ENCODE data around the gene EMP2.

DNA sequence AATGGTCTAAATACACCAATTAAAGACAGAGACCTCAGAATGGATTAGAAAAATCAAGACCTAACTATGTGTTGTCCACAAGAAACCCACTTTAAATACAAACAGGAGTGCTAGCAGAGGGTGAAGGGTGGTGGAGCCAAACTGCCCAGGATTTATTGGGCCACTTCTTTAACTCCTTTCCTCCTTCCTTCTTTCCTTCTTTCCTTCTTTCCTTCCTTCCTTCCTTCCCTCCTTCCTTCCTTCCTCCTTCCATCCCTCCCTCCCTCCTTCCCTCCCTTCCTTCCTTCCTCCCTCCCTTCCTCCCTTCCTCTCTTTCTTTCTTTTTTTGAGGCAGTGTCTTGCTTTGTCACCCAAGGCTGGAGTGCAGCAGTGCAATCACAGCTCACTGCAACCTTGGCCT is 34.3 kb upstream of the EMP2 start:
- TF ChIP-seq, protein P1, sequence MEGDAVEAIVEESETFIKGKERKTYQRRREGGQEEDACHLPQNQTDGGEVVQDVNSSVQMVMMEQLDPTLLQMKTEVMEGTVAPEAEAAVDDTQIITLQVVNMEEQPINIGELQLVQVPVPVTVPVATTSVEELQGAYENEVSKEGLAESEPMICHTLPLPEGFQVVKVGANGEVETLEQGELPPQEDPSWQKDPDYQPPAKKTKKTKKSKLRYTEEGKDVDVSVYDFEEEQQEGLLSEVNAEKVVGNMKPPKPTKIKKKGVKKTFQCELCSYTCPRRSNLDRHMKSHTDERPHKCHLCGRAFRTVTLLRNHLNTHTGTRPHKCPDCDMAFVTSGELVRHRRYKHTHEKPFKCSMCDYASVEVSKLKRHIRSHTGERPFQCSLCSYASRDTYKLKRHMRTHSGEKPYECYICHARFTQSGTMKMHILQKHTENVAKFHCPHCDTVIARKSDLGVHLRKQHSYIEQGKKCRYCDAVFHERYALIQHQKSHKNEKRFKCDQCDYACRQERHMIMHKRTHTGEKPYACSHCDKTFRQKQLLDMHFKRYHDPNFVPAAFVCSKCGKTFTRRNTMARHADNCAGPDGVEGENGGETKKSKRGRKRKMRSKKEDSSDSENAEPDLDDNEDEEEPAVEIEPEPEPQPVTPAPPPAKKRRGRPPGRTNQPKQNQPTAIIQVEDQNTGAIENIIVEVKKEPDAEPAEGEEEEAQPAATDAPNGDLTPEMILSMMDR (IDR thresholded peaks at IDR 0.05), result no peak
- TF ChIP-seq POLR2A (IDR thresholded peaks at IDR 0.05), result no peak
